Right lobe of liver (tissue), 6 donors: ENCODE measurements around the gene ADCY9. TPM values are rescaled to one million over a fixed set of nuclear protein-coding genes. Genes with fewer than 3 reads are reported as not detected.

Experiments
- ATAC-seq, 4 donors: fragments of 200-7000 bp; cut with Tn5 transposase; one replicate each; pipeline ENCODE4 v1.9.1; 2020; ENCODE audit warnings: mild to moderate bottlenecking in 4 of 4, moderate library complexity in 4 of 4
- DNase-seq, 3 donors: peaks; one replicate each; pipeline ENCODE4 v3.0.0-alpha.2; 2020
- H3K27ac ChIP-seq, 3 donors: fragments of 200-600 bp; one replicate each; pipeline ENCODE4 v1.8.0; 2022
- H3K27me3 ChIP-seq, 2 donors: fragments of 200-600 bp; one replicate each; pipeline ENCODE4 v1.8.0; 2022
- H3K36me3 ChIP-seq, 4 donors: fragments of 200-600 bp; sonication (generic) in 1 of 4; one replicate each; pipeline versions ENCODE4 v1.5.1 to v1.8.0; 2017 to 2022; ENCODE audit warnings: control low read depth in 1 of 4
- H3K4me1 ChIP-seq, 4 donors: fragments of 200-600 bp; sonication (generic) in 1 of 4; one replicate each; pipeline versions ENCODE4 v1.5.1 to v1.8.0; 2017 to 2022; ENCODE audit warnings: control low read depth in 1 of 4
- H3K4me3 ChIP-seq, 3 donors: fragments of 200-600 bp; one replicate each; pipeline ENCODE4 v1.8.0; 2022
- H3K9me3 ChIP-seq, 4 donors: fragments of 200-600 bp; sonication (generic) in 1 of 4; one replicate each; pipeline versions ENCODE4 v1.5.1 to v1.8.0; 2017 to 2022; ENCODE audit warnings: control low read depth in 1 of 4
- POLR2A ChIP-seq: fragments of 450-650 bp; IDR thresholded peaks from one replicate; pipeline ENCODE4 v1.6.1; 2017; ENCODE audit warnings: antibody characterized with exemption, mild to moderate bottlenecking
- WGBS: methylation state at CpG from one replicate; pipeline ENCODE4 v1.1.6; 2018; ENCODE audit warnings: low coverage, low lambda C conversion rate; ENCODE audit not compliant: insufficient coverage; ENCODE audit errors: missing lambda C conversion rate; 5-methylcytosine and 5-hydroxymethylcytosine counted together
- intact Hi-C, 2 donors: fragments of 100-400 bp; cut with DNase I; formaldehyde crosslinking; loops; one replicate each; pipeline versions ENCODE4 v1.11.2 to v1.14.1; 2022
- long read RNA-seq: library from polyadenylated mRNA; unstranded; transcript quantifications from one replicate; pipeline ENCODE4 v2.0.0, GENCODE V29; 2019
- total RNA-seq, 6 experiments: library from RNA; depleted of rRNA in 2 of 6; stranded (reverse); fragments of >200 nt in 2 of 6; fragmentation: NEBNext Ultra II Directional in 3 of 6; extraction: Animal tissue kit (Norgen Biotek cat#: 25700) in 3 of 6; gene quantifications; one replicate each; pipeline versions ENCODE4 v1.1.0 to v1.2.4, GENCODE V29; 2016 to 2023
- TF ChIP-seq, protein P1 (sequence below), 4 donors: fragments of 200-600 bp in 3 of 4; fragments of 450-650 bp in 1 of 4; IDR thresholded peaks; one replicate each; pipeline versions ENCODE4 v1.5.1 to v1.8.0; 2016 to 2022; ENCODE audit warnings: antibody characterized with exemption in 4 of 4, mild to moderate bottlenecking in 2 of 4
- donor health status: DM: no; HTN: yes; CAD: no.
- donor health status: DM: no; HTN: no; CAD: no.
- donor health status: DM: no; HTN: no; CAD: no.
- donor health status: DM: no; HTN: yes; CAD: no.
- donor health status: DM: no; HTN: yes; CAD: no.

ADCY9 gene
- 10 to 100 TPM; 17.3 to 41.5 (median 25.6) TPM for total RNA-seq
- long read RNA-seq, partial matches to known transcripts = 0 of 1 reads
- long read RNA-seq, other reads (novel, unspliced or antisense) = 1 of 1 reads

DNA sequence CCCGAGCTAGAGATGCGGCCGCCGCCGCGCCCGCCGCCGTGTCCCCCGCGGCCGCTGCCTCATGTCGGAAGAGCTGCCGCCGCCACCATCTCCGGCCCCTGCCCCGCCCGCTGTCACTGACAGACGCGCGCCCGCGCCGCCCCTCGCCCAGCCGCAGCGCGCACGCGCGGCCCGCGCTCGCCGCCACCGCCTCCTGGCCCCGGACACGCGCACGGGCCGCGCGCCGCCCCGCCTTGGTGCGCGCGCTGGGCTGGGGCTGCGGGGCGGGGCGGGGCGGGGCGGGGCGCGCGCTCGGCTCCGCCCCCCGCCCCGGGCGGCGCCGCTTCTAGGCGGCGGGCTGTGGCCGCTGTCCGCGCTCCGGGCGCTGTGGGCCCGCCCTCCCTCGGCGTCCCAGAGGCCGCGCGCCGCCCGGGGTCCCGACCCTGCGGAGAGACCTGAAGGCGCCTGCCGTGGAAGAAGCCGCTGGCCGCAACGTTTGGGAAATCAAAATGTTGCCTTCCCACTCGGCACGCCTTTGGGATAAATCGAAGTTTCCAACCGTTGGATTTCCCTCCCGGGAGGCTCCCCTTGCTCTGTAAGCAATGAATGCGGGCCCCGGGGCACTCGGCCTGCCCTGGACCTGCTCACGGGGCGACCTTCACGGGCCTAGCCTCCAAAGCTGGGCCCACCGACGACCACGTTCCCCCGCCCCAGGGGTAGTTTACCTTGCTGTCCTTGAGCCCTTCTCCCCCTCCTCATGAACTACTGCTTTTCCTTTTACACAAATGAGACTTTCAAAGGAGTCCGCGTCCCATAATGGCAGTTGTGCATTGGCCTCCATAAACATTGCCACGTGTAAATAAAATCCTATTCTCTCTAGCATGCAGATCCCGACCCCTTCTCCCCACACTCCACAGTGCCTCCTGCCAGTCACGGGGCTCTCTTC, at the start of gene ADCY9:
TSS of gene ADCY9 (minus strand) at position 118 of the 925 bp plus-strand sequence. CDS start 1,000 bp downstream, outside the sequence.
- Histone ChIP-seq H3K27ac (peak within 1 kb of the TSS in 2 of 3 donors; percentile 59 to 62), H3K36me3 (no peaks in the 10 kb centered on the region), H3K27me3 (no peaks in the 10 kb centered on the region), H3K4me3 (peak within 1 kb of the TSS; percentile 54 to 67 (median 64)), H3K4me1 (peaks cover 0 to 33% (median 16%) of the 10 kb centered on the region in 4 donors), H3K9me3 (no peaks in the 10 kb centered on the region)
- peak; percentile 76 to 84 (median 80) for ATAC-seq
- 11% methylated on average over 13 of the region's 105 CpGs for WGBS
- peak; percentile 60 for TF ChIP-seq POLR2A
- TF ChIP-seq, protein P1, sequence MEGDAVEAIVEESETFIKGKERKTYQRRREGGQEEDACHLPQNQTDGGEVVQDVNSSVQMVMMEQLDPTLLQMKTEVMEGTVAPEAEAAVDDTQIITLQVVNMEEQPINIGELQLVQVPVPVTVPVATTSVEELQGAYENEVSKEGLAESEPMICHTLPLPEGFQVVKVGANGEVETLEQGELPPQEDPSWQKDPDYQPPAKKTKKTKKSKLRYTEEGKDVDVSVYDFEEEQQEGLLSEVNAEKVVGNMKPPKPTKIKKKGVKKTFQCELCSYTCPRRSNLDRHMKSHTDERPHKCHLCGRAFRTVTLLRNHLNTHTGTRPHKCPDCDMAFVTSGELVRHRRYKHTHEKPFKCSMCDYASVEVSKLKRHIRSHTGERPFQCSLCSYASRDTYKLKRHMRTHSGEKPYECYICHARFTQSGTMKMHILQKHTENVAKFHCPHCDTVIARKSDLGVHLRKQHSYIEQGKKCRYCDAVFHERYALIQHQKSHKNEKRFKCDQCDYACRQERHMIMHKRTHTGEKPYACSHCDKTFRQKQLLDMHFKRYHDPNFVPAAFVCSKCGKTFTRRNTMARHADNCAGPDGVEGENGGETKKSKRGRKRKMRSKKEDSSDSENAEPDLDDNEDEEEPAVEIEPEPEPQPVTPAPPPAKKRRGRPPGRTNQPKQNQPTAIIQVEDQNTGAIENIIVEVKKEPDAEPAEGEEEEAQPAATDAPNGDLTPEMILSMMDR (IDR thresholded peaks at IDR 0.05) = no peak
- peak; percentile 83 to 87 (median 84) for DNase-seq
- intact Hi-C loops = loop anchor here in 1 of 2 donors (10.0 kb wide), 2 partner anchors 52 to 112 kb away; no protein-coding TSS in a partner anchor

DNA sequence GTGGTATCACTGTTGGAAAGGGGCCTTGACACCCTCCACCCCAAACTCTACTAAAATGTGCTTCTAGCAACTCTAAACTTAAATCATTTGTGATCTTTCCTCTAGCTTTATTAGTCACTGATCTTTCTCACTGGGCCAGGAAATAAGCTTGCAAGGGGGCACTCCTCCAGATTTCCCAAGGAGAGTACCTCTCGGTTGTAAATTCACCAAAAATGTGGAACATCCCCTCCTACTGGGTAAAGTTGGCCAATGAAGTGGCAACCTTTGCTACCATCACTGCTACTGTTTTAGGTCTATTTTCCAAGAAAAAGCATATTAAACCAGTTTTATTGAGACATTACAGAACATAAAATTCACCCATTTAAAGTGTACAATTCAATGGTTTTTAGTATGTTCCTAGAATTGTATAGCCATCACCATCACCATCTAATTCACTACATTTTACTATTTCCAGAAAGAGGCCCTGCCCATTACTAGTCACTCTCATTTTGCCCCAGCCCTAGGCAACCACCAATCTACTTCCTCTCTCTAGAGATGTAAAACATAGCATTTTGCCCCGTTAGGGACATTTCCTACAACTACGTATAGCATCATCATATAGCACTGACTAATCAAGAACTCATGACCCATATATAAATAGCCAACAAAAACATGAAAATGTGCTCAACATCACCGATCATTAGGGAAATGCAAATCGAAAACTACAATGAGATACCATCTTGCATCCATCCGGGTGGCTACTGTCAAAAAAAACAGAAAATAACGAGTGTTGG, 44.6 kb upstream of the ADCY9 start:
- 58% methylated on average over 6 of the region's 7 CpGs for WGBS

DNA sequence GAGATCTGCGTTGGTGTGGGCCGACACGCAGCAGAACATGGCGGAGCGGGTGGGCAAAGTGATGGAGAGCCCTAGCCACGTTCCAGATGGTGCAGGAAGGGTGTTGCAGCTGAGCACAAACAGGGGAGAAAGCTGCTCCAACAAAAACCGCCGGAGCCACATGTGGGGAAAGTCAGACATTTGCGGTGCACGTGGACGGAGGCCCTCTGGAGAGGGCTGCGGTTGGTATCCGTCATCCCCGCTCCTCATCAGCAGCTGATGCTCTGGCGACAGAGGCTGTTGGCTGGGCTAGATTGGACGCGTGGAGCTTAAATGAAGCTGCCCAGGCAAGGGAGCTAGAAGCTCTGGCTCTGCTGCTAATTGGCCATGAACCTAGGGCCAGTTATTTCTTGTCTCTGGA, 43.5 kb upstream of the ADCY9 start:
- TF ChIP-seq, protein P1 (IDR thresholded peaks at IDR 0.05) = no peak
- intact Hi-C loops = no loop called here
- Histone ChIP-seq H3K27ac (no peak overlapping the region), H3K36me3 (no peaks in the 10 kb centered on the region), H3K4me3 (no peak overlapping the region), H3K27me3 (no peaks in the 10 kb centered on the region), H3K4me1 (peaks cover 0 to 3% (median 0%) of the 10 kb centered on the region in 4 donors), H3K9me3 (no peaks in the 10 kb centered on the region)
- WGBS = 80% methylated on average over 6 of the region's 17 CpGs
- no peak for DNase-seq
- no peak for ATAC-seq

More for the DNA sequence above, 44.6 kb upstream of the ADCY9 start:
- H3K36me3 ChIP-seq = no peaks in the 10 kb centered on the region
- H3K4me3 ChIP-seq = no peak overlapping the region
- no peaks in the 10 kb centered on the region for H3K9me3 ChIP-seq
- peaks cover 0 to 3% (median 0%) of the 10 kb centered on the region in 4 donors for H3K4me1 ChIP-seq
- no peak overlapping the region for H3K27ac ChIP-seq
- DNase-seq (no peak), ATAC-seq (no peak)
- intact Hi-C loops = no loop called here
- H3K27me3 ChIP-seq = no peaks in the 10 kb centered on the region
- TF ChIP-seq, protein P1 (IDR thresholded peaks at IDR 0.05) = no peak
- no peak for TF ChIP-seq POLR2A

DNA sequence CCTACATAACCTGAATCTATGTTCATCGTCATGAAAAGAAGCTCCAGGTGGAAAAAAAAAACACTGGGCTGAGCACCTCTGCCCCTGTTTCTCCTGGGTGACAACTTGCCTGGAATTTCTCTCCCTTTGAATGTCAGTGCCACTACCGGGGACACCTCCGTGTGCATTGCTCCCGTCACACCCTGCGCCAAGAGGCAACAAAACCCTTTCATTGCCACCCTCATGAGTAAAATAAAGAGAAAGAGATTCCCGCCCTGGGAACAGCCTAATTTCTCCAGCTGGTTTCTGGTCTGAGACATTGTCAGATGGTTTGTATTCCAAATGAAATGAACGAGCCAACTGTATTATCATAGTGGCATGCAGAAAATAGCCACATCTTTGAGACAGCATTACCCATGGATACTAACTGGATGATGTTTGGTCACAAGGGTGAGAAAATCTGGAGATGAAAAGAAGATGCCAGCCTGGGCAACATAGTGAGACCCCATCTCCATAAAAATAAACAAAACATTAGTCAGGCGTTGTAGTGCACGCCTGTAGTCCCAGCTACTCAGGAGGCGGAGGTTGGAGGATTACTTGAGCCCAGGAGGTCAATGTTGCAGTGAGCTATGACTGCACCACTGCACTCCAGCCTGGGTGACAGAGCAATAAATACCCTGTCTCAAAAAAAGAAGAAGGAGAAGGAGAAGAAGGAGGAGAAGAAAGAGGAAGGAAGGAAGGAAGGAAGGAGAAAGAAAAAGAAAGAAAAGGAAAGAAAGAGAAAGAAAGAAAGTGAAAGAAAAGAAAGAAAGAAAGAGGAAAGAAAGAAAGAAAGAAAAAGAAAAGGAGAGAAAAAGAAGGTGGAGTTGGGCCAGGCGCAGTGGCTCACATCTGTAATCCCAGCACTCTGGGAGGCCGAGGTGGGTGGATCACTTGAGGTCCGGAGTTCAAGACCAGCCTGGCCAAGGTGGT, 42.2 kb upstream of the ADCY9 start:
- 84% methylated on average over 13 of the region's 13 CpGs for WGBS
- intact Hi-C loops = no loop called here

More for the DNA sequence above, 42.2 kb upstream of the ADCY9 start:
- Histone ChIP-seq H3K9me3 (no peaks in the 10 kb centered on the region), H3K27me3 (no peaks in the 10 kb centered on the region), H3K36me3 (no peaks in the 10 kb centered on the region), H3K4me1 (peaks cover 0 to 3% (median 0%) of the 10 kb centered on the region in 4 donors), H3K4me3 (no peak overlapping the region), H3K27ac (no peak overlapping the region)
- ATAC-seq (no peak), DNase-seq (no peak)
- TF ChIP-seq, protein P1 (IDR thresholded peaks at IDR 0.05) = no peak
- TF ChIP-seq POLR2A = no peak
